Measurements from ENCODE around the gene CIT. TPM values are rescaled to one million over a fixed set of nuclear protein-coding genes. Genes with fewer than 3 reads are reported as not detected.

CIT gene
- total and polyA plus RNA-seq, 2 experiments from 2014 or later = 1.4 to 30.3 TPM

- Histone ChIP-seq H3K36me3 (no peaks in the 10 kb centered on the region), H3K27me3 (no peaks in the 10 kb centered on the region), H3K27ac (no peak overlapping the region), H3K4me1 (ENCODE audit: low read depth) (no peaks in the 10 kb centered on the region), H3K4me3 (no peak overlapping the region), H3K9me3 (ENCODE audit: low read depth) (no peaks in the 10 kb centered on the region)
- TF ChIP-seq CTCF (IDR thresholded peaks at IDR 0.05; ENCODE audit: low read depth, low read length) = no peak
- DNase-seq (ENCODE audit: low read depth in 1 of 2, low spot score in 1 of 2) = no peak
Measured at GRCh38 chr12:119729871-119730270, 147.2 kb downstream of the CIT start.

- Histone ChIP-seq H3K36me3 (no peaks in the 10 kb centered on the region), H3K27me3 (no peaks in the 10 kb centered on the region), H3K4me1 (ENCODE audit: low read depth) (no peaks in the 10 kb centered on the region), H3K9me3 (ENCODE audit: low read depth) (no peaks in the 10 kb centered on the region), H3K27ac (no peak overlapping the region), H3K4me3 (no peak overlapping the region)
- no peak for TF ChIP-seq CTCF (IDR thresholded peaks at IDR 0.05; ENCODE audit: low read depth, low read length)
- DNase-seq (ENCODE audit: low read depth in 1 of 2, low spot score in 1 of 2) = no peak
Measured at GRCh38 chr12:119728444-119728745, 148.7 kb downstream of the CIT start.

- H3K27me3 ChIP-seq = no peaks in the 10 kb centered on the region
- TF ChIP-seq CTCF (IDR thresholded peaks at IDR 0.05; ENCODE audit: low read depth, low read length) = no peak
- no peaks in the 10 kb centered on the region for H3K36me3 ChIP-seq
- no peaks in the 10 kb centered on the region for H3K4me1 ChIP-seq (ENCODE audit: low read depth)
- no peak overlapping the region for H3K4me3 ChIP-seq
- no peak overlapping the region for H3K27ac ChIP-seq
- no peak for DNase-seq (ENCODE audit: low read depth in 1 of 2, low spot score in 1 of 2)
- H3K9me3 ChIP-seq (ENCODE audit: low read depth) = no peaks in the 10 kb centered on the region
Measured at GRCh38 chr12:119727600-119728443, 149.3 kb downstream of the CIT start.

- H3K36me3 ChIP-seq = no peaks in the 10 kb centered on the region
- no peak for DNase-seq (ENCODE audit: low read depth in 1 of 2, low spot score in 1 of 2)
Measured at GRCh38 chr12:119725523-119725922, 151.6 kb downstream of the CIT start.

GRCh38 chr12:119721306-119721705 is 155.8 kb downstream of the CIT start:
- H3K27me3 ChIP-seq = no peaks in the 10 kb centered on the region
- H3K27ac ChIP-seq = no peak overlapping the region
- no peaks in the 10 kb centered on the region for H3K36me3 ChIP-seq
- no peak for TF ChIP-seq CTCF (IDR thresholded peaks at IDR 0.05; ENCODE audit: low read depth, low read length)
- no peak overlapping the region for H3K4me3 ChIP-seq
- no peak for DNase-seq (ENCODE audit: low read depth in 1 of 2, low spot score in 1 of 2)
- H3K4me1 ChIP-seq (ENCODE audit: low read depth) = no peaks in the 10 kb centered on the region
- no peaks in the 10 kb centered on the region for H3K9me3 ChIP-seq (ENCODE audit: low read depth)

More at GRCh38 chr12:119725523-119725922, 151.6 kb downstream of the CIT start:
- no peaks in the 10 kb centered on the region for H3K4me1 ChIP-seq (ENCODE audit: low read depth)
- H3K4me3 ChIP-seq = no peak overlapping the region
- no peak overlapping the region for H3K27ac ChIP-seq
- H3K9me3 ChIP-seq (ENCODE audit: low read depth) = no peaks in the 10 kb centered on the region
- no peaks in the 10 kb centered on the region for H3K27me3 ChIP-seq
- TF ChIP-seq CTCF (IDR thresholded peaks at IDR 0.05; ENCODE audit: low read depth, low read length) = no peak

Measured in cardiac muscle cell (in vitro differentiated cells and primary cell).